GM12872 (cell line): ENCODE results near the gene RNF44.

Experiments used
- TF ChIP-seq, protein P1 (sequence below): IDR thresholded peaks from 3 replicates; pipeline ENCODE4 v1.5.1; 2011; ENCODE audit warnings: low read depth, mild to moderate bottlenecking, low read length, moderate library complexity; ENCODE audit not compliant: insufficient read depth

Gene RNF44

DNA sequence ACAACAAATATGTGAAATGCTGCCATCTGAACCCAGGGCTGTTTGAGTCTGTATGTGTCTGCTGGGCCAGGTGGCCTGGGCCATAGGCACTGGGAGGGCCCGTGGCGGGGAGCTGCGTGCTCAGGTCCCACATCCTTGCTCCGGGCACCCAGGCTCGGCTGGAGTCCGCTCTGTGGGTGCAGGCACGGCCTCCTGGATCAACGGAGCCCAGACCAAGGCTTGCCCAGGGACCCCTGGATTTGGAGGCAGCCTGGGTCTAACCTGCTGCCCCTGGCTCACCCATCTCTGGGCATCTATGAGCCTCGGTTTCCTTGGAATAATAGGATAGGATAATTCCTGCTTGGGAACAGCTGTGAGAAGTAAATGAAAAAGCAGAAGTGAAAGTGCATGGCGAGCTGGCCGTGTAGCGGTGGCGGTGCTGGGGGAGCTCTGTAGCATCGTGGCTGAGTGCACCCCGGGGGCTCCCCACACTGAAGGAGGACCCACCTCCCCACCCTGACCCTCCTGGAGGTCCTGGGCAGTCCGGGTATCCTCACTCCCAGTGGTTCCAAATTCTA lies 13.2 kb upstream of the RNF44 start:
- TF ChIP-seq, protein P1, sequence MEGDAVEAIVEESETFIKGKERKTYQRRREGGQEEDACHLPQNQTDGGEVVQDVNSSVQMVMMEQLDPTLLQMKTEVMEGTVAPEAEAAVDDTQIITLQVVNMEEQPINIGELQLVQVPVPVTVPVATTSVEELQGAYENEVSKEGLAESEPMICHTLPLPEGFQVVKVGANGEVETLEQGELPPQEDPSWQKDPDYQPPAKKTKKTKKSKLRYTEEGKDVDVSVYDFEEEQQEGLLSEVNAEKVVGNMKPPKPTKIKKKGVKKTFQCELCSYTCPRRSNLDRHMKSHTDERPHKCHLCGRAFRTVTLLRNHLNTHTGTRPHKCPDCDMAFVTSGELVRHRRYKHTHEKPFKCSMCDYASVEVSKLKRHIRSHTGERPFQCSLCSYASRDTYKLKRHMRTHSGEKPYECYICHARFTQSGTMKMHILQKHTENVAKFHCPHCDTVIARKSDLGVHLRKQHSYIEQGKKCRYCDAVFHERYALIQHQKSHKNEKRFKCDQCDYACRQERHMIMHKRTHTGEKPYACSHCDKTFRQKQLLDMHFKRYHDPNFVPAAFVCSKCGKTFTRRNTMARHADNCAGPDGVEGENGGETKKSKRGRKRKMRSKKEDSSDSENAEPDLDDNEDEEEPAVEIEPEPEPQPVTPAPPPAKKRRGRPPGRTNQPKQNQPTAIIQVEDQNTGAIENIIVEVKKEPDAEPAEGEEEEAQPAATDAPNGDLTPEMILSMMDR, result no peak

GRCh38 chr5:176549871-176550270 lies 12.7 kb upstream of the RNF44 start:
- TF ChIP-seq, protein P1, result no peak

DNA sequence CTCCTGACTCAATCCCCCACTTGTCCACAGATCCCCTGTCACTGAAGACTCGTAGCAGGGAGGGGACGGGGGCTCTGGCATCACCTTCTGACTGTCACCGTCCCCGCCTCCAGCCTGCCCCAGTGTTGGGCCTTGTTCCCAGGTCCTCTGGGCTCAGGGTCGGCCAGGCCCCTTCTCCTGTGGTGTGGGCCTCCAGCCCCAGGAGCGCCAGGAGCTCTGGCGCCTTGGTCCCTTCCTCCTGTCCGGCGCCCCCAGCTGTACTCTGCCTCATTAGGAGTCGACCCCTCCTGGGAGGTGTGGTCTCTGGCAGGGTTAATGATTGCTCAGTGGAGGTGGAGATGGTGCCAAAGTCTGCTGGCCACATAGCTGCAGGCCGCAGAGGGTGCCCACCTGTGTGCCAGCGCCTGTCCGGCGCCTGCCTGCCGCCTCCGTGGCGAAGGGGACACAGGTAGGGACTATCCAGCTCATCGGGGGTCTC lies 11.8 kb upstream of the RNF44 start, which contains the start of gene CDHR2:
TSS of gene CDHR2 (plus strand) at position 376 of the 478 bp plus-strand sequence. CDS start 16,011 bp downstream, outside the sequence.
- TF ChIP-seq, protein P1, result no peak

GRCh38 chr5:176547802-176548201 lies 10.6 kb upstream of the RNF44 start:
- TF ChIP-seq, protein P1, result no peak

GRCh38 chr5:176545737-176546509 lies 8.7 kb upstream of the RNF44 start:
- TF ChIP-seq, protein P1, result no peak

GRCh38 chr5:176545388-176545736 lies 8.2 kb upstream of the RNF44 start:
- TF ChIP-seq, protein P1, result no peak

DNA sequence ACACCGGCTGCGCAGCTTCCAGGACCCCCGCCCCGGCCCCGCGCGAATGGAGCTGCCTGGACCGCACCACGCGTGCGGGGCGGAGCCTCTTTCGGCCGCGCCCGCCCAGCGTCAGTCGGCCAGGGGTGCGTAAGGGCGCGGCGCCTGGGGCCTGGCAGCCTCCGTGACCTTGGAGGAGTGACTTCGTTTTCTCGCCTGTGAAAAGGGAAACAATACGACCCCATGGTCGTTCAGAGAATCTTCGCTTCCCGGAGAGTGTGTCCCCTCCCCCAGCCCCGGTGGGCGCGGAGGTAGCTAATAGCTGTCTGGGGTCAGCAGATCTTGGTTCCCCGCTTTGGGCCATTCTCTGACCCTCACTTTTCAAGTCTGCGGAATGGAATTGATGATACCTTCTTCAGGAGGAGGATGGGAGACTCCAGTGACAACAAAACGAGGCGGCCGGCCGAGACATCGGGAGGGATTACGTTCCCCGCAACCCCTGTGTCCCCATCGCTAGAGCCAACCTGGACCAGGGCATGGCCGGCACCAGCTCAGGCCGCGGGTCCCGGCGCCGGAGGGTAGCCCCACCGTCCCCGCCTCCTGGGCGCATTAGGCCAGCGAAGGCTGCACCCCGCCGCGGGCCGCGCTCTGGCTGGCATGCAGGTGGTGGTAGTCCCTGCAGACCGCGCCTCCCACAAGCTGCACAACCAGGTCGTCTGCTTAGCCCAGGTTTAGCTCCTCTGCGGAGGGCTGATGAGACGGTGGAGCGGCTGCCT lies 6.4 kb upstream of the RNF44 start:
- TF ChIP-seq, protein P1, result no peak
